Stimulated activated CD4-positive, alpha-beta T cell treated with anti-CD3 and anti-CD28 coated beads, Interleukin-2, amount 100 ng/mL, for 24 hours (primary cell): ENCODE measurements around the gene CAMTA1.

Source experiments
- DNase-seq, 2 donors: peaks; one replicate each; pipeline ENCODE4 v3.0.0-alpha.2; 2020

CAMTA1 gene

DNA sequence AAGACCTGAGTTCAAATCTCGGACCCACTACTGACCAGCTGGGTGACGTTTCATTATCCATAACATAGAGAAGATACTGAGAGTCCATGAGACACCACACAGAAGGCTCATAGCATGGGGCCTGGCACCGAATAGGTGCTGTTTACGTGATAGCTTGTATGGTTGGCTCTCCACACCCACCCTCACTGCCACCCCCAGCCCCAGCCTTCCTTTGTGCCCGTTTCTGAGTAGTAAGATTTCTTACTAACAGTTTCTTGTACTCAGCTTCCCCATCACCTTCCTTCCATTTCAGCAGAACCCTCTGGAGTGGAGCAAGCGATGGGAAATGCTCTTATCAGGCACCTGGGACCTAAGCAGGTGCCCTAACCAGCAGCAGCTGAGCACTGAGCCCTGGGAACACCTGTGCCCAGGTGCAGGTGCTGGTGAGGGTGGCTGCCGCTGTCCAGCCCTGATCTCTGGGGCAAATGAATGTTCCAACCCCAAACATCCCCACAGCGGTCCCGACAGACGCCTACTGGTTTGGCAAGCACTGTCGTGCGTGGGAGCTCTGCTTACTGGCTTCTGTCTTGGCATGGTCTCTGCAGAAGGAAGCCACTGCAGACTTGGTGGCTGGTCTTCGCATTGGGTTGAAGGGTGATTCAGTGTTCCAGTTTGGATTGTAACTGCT lies 225.4 kb downstream of the CAMTA1 start:
- DNase-seq = no peak

DNA sequence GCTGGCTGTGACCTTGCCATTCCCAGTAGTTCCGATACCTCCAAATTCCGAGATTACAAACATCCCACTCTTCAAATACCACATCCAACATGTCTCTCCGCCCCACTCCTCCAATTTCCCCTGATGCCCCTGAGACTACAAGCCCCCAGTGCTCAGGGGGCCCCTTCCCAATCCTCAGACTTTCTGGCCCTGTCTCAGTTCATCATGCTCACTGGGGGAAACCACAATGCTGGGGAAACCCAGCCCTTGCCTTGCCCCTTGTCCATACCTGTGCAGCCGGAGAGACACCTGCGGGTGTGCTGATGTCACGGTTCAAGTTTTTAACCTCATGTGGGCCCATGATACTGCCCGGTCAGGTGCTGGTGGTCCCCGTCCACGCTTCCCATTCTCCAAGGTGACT lies 226.6 kb downstream of the CAMTA1 start:
- no peak for DNase-seq

DNA sequence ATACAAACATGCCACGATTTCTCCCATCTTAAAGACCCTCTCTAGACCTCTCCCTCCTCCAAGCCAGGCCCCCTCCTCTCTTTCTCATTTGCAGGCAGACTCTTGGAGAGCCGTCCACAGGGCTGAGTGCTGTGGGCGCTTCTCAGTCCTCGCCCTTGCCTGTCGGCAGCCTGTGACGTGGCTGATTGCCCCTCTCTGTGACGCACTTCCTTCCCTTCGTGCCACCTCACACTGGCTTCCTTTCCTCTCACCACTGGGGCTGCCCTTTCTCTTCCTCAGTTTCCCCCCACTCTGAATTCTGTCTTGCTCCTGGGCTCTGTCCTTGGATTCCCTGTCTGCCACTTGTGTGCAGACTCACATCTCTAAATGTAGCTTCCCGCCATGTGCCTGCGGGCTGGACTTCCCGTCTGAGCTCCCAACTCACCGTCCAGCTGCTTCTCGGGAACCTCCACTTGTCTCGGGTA lies 227.2 kb downstream of the CAMTA1 start:
- DNase-seq = no peak

DNA sequence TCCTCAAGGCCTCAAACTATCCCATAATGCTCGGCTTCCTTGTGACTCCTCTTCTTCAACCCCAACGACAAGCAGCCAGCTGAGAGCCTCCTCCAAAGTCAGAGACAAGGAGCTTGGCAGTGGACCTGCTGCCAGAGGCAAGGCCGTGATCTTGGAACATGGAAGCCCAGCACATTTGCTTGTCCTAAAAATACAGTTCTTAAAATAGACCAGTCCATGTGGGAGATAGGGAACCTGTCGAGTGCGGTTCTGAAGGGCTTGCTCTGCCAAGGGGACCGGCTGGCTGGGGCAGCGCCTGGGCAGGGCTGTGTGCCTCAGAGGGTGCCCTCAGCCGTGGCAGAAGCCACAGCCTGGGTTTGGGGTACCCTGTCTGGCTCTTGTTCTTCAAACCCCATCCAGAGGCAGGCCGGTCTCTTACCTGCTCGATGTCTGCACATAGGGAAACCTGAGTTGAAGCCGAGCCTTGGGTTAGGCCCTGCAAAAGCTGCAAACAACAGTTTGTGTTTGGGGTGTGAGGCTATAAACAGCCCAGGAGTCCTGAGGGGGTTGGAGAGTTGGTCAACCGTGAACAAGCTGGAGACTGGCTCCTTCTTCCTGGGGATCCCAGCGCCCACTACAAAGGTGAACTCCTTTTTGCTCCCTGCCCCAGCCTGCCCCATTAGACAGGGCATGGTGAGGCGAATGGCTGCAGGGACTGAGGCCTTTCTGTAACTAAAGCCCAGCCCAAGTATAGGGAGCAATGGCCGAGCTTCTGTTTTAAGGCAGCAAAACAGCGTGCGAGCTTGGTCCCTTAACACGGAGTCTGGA lies 228.8 kb downstream of the CAMTA1 start:
- no peak for DNase-seq

DNA sequence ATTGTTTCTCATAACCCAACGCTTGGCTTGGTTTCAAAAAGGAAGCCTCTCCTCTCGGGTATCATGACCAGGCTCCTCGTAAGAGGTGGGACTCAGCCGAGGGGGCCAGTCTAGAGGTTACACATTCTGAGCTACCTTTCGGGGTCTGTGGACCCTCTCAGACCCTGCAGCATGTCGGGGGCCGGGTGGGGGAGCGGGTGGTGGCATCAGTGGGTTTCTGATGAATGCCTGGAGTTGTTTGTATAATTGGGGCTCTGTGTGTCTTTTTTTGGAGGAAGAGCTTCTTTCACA lies 229.3 kb downstream of the CAMTA1 start:
- no peak for DNase-seq

DNA sequence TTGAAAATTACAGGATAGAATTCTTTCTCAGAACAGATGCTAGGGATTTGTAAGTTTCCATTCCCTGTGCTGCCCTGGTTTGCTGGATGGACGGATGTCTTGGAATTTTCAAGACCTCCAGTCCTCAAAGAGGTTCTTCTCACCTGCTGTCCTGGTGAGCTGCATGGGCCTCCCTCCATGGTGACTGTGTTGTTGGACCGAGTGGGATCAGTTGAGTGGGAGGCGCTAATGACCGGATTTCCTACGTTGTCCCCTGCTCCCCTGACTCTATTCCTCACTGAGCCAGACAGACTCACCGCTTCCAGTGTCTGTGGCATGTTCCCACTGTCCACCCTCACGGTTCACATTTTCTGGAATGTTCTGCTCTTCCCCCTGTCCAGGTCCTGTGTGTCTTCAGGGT lies 229.8 kb downstream of the CAMTA1 start:
- no peak for DNase-seq

DNA sequence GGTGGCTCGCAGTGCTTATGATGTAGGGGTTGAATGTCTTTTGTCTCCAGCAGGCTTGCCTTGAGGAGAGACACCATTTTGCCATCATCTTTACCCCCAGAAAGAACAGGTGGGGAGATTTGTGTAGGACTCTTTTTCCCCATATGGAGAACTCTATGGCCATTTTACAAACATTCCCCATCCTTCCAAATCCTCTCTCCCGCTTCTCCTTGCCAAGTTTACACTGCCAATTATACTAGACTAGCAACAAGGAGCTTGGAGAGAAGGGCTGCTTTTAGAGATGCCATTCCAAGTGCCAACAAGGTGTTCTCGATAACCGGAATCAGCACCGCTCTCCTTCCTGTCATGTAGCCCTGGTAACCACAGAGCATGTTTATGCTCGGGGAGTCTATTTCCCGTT lies 233.1 kb downstream of the CAMTA1 start:
- DNase-seq = no peak

DNA sequence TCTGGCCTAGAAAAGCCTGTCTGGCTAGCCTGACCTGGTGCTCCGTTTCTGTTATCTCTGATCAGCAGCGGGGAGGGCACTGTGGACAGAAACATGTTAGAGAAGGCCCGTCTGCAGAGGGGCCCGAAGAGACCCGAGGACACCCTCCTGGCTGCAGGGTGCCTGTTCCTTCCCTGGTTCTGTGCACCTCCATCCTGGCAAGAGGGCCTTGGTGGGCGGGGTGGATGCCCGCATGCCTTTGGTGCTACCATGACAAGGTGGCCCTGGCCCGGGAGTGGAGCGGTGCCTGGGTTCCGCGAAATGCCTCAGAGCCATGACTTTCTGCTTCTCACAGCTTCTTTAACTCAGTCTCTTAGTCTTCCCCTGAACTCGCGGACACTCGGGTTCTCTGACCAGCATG lies 233.6 kb downstream of the CAMTA1 start:
- DNase-seq = no peak

DNA sequence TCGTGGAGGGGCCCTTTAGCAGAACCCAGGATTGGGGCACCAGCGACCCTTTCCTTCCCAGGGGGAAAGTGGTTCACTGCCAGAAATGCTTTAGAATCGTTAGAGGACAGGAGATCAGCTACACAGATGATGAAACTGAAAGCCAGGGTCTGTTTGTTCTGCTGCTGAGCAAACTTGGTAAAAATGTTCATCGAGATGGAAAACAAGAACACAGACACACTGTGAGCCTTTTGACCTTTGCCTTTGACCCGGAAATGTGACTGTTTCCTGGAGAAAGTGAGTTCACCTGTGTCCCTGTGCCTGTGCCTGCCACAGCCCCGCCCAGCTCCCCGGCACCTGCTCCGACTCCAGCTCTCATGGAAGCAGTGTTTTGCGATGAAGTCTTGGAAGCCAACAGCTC lies 234.3 kb downstream of the CAMTA1 start:
- no peak for DNase-seq

DNA sequence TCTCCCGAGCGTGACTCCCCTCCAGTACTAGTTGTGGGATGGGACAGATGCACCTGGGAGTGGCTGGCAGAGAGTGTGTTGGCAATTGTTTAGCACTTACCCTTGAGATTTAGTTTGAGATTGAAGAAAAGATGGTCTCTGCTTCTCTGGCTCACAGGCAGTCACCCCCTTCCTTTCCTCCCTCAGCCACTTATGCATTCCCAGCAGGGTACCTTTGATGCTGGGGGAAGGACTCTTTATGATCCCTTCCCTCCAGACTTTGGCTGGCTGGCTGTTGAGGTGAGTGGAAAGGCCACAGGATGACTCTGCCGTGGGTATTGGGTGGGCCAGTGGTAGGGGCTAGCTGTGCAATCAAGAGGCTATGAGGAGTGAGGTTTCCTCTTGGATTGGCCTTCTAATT lies 236.8 kb downstream of the CAMTA1 start:
- DNase-seq = no peak

DNA sequence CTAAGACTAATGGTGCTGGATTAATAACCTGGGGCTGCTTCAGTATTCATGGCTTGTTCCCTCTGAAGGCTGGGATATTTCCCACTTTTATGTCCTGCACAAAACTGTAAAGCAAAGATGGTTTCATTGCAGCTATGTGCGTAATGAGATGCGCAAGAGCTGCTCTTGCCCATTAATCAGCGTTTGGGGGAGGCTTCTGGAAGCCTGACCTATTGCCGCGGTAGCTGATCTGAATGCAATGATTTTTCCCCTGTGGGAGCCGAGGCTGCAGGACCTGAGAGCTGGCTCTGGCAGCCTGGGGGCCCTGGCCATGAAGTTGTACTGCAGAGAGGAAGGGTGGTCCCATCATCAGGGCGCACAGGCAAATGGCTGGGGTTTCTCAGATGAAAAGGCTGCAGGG lies 239.8 kb downstream of the CAMTA1 start:
- no peak for DNase-seq

DNA sequence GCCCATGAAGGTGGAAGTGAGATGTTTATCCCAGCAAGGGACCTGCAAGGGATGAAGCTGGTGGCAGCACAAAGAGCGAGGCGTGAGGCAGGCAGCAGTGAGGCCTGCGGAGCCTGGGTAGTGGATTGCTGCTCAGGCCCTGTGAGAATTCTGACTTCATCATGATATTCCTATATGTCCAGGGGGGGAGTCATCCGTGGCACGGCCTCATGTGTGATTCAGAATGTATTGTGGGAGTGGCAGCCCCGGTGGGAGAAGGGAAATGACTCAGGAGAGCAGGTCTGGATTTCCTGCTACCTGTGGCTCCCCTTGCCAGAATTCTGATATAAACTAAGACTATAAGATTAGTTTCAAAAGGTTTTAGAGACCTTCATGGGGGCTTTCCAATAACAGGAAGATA lies 240.9 kb downstream of the CAMTA1 start:
- no peak for DNase-seq

DNA sequence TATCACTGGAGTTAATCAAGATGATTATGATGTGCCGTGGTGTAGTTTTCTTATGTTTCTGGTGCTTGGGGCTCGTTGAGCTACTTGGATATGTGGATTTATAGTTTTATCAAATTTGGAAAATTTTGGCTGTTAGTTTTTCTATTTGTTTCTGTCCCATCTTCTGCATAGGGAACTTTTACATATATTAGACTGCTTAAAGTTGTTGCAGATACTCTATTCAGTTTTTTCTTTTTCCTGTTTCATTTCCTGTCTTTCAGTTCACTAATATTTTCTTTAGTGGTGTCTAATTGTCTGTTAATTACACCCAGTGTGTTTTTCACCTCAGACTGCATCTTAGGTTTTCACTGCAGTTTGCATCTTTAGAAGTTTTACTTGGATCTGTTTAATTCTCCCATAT lies 247.7 kb downstream of the CAMTA1 start:
- DNase-seq = no peak

DNA sequence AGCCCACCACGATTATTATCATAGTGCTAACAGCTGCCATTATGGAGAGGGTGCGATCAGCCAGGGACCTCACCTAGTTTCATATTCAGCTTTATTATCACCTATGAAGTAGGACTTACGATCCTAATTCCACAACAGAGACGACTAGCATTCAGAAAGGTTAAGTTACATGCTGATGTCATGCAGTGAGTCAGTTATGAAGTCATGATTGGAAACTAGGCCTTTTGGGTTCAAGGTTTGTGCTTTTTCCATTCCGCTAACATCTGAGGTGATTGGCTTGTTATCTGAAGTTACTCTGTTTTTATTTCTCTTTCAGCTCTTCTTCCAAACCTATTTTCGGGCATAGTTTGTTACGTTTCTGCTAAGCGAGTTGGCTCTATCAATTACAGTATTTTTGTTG lies 251.1 kb downstream of the CAMTA1 start:
- no peak for DNase-seq

DNA sequence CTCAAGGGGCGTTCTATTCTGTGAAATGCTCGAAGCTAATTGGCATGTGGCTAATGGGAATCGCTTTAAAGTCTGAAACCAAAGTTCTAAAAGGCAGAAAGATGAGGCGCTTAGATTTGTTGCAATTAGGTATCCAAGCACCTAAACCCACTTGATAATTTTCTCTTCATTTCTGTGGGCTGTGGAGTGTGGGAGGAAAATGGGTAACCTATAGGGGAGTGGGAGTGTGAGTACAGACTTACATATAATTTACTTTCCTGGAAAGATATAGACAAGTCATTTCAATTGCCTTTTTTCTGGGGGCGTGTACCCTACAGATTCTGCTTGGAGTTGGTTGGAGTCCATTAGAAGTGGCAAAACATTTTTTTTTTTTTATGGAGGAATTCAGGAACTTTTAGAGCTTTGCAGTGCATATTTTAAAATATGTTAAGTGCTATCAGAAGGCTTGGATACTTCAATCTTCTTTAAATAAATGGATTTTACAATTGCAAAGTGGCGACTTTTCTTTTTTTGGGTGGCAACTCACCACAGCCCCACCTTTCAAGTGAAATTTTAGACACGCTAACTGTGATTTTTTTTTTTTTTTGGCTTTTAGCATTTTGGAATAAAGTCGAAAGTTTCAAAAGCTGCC lies 254.5 kb downstream of the CAMTA1 start:
- no peak for DNase-seq

DNA sequence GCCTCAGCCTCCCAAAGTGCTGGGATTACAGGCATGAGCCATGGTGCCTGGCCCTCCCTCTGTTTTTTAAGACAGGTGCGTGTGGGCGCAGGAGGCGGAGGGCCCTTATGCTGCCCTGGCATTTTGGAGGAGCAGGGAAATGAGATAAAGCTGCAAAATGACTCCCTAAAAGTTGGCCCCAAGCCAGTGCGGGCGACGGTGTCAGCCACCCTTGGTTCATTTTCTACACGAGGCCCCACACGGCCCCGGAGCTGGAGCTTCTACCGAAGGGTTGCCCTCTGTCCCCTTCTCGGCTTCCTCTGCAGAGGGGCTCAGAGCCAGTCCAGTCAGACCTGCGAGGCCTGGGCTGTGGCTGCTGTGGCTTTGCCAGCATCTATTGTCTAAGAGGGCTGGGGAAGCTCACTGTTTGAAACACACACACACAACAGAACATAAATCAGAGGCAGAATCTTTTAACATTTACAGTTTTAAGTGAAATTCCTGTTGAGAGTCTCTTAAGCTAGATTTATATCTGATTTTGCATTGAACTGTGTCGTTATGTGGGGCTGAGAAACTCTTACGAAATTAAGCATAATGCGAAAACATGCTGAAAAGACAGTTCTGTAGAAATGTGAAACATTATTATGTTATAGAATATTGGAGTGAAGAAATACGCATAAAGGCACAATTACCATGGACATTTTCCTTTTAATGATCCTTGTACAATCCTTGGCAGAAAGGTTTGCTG lies 255.9 kb downstream of the CAMTA1 start:
- no peak for DNase-seq

DNA sequence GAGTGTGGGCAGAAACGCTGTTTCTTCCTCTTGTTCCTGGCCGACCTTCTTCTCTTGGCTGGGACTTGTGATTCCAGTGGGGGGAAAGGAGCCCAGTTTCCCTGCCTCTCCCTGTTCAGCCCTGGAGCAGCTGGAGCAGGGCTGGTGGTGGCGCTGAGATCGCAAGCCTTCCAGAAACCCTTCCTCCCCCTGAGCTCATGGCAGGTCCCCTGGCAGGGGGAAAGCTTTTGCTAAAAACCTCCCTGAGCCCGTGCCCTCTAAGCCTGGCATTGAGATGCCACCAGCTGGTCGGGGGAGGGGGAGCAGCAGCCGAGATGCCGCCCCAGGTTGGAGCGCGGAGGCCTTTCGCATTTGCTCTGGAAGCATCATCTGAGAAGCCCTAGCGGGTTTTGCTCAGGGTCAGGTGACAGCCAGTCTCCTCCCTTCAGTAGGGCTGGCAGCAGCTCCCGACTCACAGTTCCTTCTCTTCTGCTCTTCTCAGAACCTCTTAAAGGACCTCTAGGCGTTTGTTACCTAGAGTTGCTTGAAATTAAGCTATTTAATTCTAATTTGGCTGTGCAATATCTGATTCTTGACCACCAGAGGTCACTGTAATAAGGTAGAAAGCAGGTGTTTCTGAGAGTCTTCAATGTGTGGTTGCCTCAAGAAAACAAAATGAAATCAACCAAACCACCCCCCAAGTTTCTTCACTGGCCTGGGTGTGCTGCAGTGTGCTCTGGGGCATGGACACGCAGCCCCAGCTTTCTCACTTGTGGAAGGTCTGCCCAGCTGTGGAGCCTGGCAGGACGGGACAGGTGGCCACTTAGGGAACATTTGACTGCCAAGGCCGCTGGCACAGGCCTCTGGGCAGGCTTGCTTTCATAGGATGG lies 257.3 kb downstream of the CAMTA1 start:
- no peak for DNase-seq

DNA sequence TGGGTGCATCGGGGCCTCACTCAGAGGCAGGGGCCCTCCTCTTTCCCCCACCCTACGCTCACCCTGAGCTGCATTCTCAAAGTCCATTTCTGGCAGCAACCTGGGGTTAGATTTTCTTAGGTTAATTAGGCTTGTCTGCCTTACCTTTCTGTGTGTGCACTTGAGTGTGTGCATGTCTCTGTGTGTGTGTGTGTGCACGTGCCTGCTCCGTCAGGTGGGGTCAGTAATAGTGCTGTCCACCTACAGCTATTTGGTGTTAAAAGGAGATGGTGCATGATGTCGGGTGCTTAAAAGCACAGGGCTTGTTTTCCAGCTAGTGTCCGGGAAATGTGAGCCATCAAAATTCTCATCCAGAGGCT lies 257.9 kb downstream of the CAMTA1 start:
- no peak for DNase-seq

DNA sequence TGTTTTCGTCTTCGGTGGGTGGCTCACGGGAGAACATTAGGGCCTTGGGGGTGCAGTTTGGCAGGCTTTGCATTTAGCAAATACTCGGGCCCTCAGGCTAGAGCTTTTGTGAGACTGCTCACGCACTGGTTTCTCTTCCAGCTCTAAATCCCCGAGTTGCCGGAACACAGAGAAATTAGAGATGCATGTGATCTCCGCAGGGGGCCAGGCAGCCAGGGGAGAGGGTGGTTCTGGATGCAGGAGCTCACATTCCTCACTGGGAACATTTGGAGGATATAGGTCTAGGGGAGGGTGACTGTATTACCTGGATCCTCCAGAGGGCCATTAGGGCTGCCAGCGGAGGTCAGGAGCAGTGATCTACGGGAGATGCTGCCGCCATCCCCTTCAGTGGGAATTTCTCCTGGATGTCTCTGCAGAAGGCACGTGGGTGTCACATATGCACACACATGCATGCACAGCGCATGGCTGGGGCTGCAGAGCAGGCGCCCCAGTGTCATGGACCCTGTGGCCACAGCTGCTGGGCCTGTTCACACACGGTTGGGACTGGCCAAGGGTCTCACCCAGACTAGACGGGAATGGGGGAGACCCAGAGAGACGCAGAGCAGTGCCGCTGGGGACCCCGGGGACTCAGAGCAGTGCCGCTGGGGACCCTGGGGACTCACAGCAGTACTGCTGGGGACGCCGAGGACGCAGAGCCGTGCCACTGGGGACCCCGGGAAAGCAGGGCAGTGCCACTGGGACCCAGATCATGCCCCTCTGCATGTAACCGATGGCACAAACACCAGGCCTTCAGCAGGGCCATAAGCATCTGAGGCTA lies 258.7 kb downstream of the CAMTA1 start:
- no peak for DNase-seq

DNA sequence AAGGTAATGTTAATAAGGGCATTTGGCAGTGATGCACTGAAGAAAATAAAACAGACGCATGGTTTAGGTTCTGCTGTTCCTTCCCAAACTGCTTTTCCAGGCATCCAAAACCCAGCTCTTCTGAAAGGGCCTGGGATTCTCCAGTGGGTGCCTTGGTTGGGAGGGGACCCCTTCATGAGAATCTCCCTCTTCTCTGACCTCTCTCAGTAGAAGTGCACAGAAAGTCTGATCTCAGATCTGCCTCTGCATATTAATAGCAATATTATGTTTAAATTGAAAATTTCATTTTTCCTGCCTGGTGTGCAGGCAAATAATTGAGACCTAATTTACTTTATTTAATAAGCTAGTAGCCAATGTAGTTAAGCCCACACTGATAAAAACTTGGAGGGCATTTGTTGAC lies 260.6 kb downstream of the CAMTA1 start:
- no peak for DNase-seq

DNA sequence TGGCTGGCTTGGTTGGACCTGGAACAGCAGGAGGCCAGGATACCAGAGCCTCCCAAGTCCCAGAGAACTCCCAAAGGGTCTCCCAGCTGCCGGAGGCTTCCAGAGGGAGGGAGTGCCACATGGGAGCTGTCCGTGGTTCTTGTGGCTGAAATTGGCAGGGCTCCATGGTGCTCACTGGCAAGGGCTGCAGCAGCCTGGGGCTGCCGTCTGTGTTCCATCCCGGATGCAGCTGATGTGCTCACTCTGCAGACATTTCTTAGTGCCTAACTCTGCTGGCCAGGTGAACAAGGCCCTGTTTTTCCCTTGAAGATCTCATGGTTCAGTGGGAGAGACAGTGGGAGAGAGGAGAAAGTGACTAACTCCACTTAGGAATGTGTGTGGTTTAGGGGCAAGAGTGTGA lies 261.1 kb downstream of the CAMTA1 start:
- DNase-seq = no peak

DNA sequence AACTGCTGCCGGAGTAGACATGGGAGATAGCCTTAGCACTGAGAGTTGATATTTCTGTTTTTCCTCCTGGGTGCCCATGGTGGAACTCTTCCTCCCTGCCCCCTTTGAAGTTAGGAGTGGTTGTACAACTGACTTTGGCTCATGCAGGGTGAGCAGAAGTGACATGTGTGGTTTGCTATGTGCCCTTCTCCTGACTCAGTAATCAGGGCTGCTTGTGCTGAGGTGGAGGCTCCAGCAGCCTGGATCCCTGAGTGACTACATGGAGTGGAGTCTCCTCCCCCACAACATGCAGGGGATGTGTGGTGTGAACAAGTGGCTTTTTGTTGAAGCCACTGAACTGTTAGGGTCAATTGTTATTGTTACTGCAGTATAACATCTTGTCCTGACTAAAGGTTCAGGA lies 261.6 kb downstream of the CAMTA1 start:
- no peak for DNase-seq
